HG03469 (cell line): ENCODE data around the gene CYP2C19.
"Not testable (repeated sequence)": the region's sequence is repeated elsewhere in the genome, so short reads cannot be mapped to it uniquely, and the experiment has no call there.

Experiments
- ATAC-seq: cut with Tn5 transposase; IDR thresholded peaks from one replicate; pipeline ENCODE4 v1.9.1; 2021; ENCODE audit warnings: mild to moderate bottlenecking, moderate library complexity, moderate number of reproducible peaks; ENCODE audit not compliant: unreplicated experiment

CYP2C19 gene

DNA sequence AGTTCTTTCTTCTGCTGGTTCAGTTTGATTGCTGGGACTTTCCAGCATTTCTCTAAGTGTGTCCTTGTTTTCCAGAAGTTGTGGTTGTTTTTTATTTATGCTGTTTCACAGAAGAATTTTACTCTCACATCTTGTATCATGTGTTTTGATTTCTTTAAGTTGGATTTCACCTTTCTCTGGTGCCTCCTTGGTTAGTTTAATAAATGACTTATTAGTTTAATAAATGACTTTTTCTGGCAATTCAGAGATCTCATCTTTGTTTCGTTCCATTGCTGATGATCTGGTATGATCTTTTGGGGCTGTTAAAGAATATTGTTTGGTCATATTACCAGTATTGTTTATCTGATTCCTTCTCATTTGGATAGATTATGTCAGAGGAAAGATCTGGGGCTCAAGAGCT, 116.2 kb downstream of the CYP2C19 start:
- ATAC-seq: no peak

DNA sequence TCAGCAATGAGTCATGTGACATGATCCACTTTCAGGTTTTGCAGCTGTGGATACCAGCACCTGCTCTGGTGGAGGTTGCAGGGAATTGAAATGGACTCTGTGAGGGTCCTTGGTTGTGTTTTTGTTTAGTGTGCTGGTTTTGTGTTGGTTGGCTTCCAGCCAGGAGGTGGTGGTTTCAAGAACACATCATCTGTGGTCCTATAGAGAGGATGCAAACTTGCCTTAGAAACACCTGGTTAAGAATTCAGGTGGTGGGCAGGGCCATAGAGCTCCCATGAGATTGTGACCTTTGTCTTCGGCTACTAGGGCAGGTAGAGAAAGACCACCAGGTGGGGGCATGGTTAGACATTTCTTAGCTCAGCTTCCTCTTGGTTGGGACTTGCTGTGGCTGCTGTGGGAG, 116.7 kb downstream of the CYP2C19 start:
- ATAC-seq: no peak

DNA sequence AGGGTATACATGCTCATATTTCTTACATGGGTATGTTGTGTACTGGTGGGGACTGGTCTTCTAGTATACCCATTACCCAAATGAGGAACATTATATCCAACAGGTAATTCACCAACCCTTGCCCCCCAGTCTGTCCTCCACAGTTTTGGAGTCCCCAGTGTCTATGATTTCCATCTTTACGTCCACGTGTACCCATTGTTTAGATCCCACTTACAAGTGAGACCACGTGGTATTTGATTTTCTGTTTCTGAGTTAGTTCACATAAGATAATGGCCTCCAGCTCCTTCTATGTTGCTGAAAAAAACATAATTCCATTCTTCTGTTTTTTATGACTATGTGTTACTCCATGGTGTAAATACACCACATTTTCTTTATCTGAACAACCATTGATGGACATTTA, 126.6 kb downstream of the CYP2C19 start:
- no peak for ATAC-seq

DNA sequence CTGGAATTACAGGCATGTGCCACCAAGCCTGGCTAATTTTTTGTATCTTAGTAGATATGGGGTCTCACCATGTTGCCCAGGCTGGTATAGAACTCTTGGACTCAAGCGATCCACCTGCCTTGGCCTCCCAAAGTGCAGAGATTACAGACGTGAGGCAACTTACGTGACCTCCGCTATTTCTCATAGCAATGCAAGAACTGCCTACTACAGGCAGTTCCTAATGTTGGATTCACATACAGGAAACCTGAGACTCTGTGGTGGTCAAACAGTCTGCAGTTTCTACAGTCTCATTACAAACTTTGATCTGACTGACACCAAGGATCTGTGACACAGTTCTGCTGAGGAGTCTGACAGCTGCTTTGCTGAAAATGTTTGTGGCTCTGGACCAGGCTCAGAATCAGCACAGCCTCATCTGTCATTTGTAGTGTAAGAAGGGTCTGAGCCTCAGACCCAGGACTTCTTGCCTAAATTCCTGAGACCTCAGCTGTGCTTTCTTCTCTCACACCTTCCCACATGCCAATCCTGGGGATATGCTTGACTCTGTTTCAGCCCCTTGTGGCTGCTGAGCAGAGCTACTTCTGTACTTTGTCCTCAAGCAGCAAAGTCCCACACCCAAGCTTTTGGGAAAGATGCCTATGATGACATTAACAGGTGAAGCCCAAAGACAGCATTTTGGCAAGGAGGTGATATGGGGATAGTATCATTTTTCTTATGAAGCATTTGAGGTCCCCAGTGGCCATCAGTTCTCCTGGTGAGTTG, 128.0 kb downstream of the CYP2C19 start:
- no peak for ATAC-seq

GRCh38 chr10:94898414-94898813, 135.9 kb downstream of the CYP2C19 start:
- ATAC-seq: not testable (repeated sequence)

GRCh38 chr10:94902080-94902479, 139.6 kb downstream of the CYP2C19 start:
- ATAC-seq: no peak

GRCh38 chr10:94902570-94902969, 140.1 kb downstream of the CYP2C19 start:
- no peak for ATAC-seq
